Measurements from ENCODE around the gene HPCAL1. TPM values are rescaled to one million over a fixed set of nuclear protein-coding genes. Genes with fewer than 3 reads are reported as not detected.

Gene HPCAL1
- total RNA-seq, 1 experiment from 2014 or later = 280 TPM

DNA sequence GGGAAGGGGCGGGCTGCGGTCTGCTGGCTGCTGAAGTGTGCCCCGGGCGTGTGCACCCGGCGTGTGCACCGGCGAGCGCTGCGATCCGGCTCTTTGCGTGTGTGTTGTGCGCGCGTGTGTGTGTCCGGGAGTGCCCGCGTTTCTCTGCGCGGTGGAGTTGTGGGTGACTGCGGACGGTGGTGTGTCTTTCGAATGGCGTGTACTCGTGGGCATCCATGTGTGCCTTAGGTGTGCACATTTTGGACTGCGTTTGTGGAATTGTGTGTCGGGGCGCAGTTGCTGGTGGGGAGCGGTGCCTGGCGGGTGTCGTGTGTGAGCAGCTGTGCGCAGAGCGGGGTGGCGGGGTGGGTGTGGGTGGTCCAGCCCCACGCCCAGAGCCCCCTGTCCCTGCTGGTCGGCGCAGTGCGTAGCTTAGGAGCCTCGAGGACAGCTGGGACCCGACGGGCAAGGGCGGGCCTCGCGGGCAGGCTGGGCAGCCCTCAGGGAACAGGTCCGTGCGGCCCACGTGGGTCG is 533 bp downstream of the HPCAL1 start:
- DNase-seq (ENCODE audit: low read depth) = no peak

DNA sequence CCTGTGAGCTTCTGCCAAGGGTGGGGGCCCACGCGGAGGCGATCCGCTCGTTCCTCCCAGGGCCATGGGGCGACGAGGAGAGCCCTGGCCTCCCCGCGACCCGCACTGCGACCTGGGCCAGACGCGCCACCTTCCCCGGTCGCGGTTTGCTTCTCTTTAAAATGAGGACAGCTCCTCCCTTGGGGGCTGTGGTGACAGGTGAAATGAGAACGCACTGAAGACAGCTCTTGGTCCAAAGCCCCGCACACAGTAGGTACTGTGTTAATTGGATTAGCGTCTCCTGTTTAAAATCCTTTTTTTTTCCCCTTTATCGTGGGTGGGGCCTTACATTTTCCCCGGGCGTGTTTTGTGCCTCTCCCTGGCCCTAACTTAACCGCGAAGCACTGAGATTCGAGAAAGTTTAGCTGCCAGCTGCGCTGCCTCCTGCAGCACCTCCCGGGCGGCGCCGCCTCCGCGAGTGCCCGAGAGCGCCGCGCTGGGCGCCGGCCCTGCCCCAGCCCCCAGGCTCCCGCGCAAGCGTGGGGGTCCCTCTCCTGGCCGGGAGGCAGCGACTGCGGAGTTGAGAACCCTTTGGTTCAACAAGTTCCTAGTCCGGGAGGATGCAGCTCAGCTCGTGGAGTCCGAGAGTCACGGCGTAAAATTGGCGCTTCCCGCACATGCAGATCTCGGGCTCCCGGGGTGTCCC is 1.1 kb downstream of the HPCAL1 start:
- DNase-seq (ENCODE audit: low read depth) = peak; percentile 57

DNA sequence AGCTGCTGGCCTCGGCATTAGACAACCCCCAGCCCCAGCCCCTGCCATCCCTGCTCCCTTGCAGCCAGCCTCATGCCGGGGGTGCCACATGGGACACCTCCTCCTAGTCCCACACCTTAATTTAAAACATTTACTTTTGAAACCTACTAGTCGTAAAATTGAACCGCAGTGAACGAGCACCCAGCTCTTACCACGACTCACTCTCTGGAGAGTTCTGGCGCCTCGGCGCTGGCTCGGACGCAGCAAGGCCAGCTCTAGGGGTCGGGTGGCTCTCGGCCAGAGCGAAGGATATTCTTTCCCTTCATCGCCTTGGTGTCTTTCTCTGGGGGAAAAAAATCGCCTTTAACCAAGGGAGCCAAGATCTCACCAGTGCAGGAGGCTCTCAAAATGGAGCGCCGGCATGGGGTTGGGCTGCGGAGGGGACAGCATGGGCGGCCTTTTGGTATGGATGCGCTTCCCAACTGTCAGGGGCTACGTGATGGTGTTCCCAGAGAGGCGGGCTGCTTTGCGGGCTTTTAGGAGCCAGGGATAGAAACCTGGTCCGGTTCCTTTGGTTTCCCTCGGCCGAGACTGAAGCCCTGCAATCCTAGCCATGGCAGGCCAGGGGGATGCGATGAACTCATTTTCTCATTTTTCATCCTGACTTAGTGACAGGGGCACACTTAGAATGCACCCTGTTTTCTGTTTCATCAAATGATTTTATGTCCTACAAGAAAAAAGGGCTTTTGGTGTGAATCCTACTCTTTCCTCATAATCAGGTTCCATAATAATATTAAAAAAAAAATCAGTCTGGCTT is 2.0 kb downstream of the HPCAL1 start:
- no peak for DNase-seq (ENCODE audit: low read depth)

DNA sequence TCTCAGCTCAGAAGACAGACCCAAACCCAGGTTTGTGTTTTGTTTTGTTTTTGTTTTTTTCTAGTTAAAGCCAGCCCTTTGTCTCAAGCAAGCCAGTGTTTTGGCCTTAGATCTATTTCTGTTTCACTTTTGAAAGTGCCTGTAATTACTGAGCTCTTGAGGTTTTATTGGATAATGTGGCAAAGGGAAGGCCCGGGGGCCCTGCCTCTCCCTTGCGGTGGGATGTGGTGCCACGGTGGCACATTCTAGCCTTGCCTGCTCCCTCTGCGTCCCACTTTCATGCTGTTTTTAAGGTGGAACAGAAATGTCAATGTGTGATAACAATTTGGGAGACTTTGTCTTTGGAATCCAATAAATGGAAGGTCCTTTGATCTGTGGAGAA is 2.5 kb downstream of the HPCAL1 start:
- no peak for DNase-seq (ENCODE audit: low read depth)

DNA sequence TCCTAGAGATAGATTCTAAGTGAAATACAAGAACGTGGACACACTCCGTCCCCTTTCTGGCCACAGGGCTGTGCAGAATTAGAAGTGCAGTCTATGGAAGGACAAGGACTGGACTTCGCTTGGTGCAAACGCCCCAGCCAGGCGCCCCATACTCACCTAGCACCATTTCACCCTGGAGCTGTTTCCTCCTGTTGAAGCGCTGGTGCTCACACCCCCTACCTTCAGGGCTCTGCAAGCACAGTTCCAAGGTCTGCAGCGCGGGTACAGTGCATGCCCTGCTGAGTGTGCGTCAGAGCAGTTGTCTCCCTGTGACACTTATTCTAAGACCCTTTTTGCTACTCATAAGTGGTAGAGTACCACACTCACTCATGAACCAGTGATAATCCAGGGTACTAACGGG is 3.0 kb downstream of the HPCAL1 start:
- no peak for DNase-seq (ENCODE audit: low read depth)

DNA sequence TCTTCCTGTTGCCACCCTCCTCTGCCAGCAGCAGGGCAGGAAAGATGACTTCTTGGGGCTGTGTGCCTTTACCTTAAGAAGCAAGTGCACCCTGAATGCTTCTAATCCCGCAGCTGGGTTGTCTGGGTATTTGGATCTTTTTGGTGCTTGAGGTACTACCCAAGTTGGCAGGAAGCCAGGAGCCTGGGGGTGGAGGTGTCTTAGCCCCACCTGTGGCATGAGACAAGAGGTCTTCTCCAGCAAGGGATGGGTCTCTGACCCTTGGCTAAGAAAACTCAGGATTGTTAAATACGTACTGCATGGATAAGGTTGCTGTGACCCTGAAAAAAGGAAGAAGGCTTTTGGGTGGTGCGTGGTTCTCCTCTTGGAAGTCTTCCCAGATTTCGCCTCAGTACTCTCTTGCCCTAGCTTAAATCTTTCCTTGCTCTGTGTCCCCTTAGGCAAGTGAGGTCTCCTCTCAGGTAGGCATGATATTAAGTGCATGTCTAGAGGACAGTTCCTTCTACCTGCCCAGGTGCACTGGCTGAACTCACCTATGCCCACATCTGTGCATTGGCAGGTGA is 4.3 kb downstream of the HPCAL1 start:
- no peak for DNase-seq (ENCODE audit: low read depth)

DNA sequence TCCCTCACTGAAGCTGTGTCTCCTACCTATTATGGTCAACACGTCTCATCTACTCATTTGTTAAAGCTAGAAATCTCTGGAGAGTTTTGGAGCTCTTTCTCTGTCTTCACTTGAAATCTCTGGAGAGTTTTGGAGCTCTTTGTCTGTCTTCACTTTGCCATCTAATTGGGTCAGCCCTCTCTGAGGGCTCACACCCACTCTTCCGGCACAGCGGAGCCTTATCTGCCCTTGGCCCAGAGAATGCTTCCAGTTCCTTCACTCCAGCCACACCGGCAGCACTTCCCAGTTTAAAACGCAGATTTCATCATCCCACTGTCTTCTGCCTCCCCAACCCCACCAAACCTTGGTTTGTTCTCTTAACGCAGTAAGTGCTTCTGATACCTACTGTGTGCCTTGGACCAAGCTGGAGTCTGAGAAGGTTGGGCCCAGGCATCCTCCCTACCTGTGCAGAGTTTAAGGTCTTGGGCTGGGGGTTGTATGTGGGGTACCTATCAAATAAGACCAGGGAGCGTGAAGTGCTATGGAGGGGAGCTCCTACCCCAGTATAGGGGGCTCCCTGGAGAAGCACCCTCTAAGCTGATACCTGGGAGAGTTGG is 5.0 kb downstream of the HPCAL1 start:
- no peak for DNase-seq (ENCODE audit: low read depth)

DNA sequence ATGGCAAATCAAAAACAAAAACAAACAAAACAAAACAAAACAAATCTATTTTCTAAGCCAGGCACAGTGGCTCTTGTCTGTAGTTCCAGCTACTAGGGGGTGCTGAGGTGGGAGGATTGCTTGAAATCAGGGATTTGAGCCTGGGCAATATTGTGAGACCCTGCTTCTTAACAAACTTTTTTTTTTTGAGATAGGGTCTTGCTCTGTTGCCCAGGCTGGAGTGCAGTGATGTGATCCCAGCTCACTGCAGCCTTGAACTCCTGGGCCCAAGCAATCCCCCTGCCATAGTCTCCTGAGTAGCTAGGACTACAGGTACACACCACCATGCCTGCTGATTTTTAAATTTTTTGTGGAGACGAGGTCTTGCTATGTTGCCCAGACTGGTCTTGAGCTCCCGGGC is 6.2 kb downstream of the HPCAL1 start:
- DNase-seq (ENCODE audit: low read depth) = no peak

DNA sequence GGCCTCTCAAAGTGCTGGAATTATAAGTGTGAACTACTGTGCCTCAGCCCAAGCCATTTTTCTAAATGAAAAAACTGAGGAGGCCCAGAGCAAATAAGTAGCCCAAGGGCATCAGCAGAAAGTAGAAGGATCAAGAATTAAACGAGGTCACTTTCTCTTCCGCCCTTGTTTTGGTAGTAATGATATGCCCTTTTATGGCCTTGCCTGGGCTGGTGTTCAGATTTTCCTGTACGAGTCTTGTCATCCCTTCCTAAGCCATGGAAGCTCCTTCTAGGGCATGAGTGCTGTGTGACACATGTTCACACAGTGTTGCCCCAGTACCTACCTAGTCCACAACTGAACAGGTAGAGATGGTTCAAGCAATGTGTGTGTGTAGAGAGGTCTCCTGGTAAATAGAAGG is 6.6 kb downstream of the HPCAL1 start:
- no peak for DNase-seq (ENCODE audit: low read depth)

DNA sequence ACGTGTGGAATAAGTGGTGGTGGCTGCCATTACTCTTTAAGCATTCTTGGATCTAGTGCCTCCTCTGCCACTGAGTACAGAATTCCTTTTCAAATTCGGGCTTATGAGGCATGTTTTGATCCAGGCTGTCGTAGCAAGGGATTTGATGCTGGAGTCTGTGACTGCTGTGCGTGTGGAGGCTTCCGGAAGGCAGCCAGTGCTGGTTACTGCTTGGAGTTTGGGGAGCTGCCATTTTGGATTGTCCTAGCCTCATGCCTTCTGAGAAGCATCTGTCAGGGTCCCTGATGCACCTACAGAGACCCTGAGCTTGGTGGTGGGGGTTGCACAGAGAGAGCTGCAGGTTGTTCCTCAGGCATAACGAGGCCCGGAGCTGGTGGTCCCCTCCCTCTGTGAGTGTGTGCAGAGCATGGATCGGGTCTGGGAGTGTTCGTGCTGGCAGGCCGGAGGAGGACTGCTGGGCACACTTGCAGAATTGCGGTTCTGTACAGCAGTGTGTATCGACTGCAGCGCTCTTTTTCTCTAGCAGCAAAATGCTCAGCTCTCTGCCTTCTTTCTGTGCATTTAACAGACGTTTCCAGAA is 7.7 kb downstream of the HPCAL1 start:
- DNase-seq (ENCODE audit: low read depth) = no peak

DNA sequence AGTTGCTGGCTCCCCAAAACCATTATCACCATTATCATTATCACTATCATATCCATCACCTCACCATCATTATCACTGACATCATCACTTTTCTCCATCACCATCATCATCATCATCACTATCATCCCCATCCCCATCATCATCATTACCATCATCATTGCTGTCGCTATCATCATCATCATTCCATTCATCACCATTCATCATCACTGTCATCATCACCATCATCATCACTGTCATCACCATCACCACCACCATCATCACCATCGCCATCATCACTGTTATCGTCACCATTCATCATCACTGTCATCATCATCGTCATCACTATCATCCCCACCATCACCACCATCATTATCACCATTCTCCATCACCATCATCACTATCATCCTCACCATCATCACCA is 9.0 kb downstream of the HPCAL1 start:
- no peak for DNase-seq (ENCODE audit: low read depth)

DNA sequence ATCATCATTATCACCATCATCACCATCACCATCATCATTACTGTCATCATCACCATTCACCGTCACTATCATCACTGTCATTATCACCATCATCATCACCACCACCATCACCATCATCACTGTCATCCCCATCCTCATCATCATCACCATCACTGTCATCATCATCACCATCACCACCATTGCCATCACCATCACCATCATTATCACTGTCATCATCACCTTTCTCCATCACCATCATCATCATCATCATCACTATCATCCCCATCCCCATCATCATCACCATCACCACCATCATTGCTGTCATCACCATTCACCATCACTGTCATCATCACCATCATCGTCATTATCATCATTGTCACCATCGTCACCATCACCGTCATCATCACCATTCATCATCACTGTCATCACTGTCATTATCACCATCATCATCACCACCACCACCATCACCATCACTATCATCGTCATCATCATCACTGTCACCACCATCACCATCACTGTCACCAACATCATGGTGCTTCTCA is 9.8 kb downstream of the HPCAL1 start:
- no peak for DNase-seq (ENCODE audit: low read depth)

DNA sequence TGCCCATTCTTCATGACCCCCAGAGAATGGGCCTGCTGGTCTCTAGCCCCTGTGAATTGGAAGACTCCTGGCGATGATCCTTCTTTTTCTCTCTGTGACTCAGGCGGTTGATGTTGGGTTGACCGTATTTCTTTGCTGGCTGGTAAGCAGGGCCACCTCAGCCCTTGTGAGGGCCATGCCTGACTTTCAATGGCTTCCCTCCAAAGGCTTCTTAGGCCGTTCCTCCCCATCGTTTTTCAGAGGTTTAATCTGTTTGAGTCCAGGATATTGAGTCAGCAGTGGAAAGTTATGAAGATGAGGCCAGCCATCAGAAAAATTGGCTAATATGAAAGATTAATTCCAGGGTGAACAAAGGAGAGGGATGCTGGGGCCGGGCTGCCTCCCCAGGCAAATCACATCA is 13.6 kb downstream of the HPCAL1 start:
- no peak for DNase-seq (ENCODE audit: low read depth)

DNA sequence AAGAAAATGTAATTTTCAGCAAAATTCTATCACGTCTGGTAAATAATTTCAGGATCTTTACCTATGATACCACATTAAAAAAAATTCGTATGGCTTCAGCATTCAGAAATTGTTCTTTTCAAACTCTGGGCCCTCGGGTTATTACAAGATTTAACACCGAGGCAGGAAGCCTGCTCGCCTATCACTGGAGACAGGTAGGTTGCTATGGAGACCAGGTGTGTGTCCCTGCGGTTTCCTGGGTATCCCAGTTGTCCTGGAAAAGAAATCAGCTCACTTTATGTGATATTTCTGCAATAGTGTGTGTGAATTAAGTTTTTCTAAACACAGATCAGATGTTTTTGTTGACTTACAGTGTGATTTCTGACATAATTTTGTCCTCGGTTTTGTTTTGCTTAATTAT is 14.2 kb downstream of the HPCAL1 start:
- DNase-seq (ENCODE audit: low read depth) = no peak

DNA sequence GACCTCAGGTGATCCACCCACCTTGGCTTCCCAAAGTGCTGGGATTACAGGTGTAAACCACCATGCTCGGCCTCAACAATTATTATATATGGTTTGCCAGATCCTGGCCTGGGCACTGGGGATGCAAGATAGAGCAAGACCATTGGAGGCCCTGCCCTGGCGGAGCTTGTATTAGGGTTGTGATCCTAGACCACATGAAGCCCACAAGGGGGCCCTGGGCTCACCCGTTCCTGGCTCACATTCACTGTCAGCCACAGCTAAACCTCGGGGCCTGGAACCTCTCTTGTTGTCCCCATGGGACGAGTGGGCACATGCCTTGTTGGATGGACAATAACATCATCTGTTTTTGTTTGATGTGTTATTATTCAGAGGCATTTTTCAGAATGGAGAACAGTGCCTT is 14.9 kb downstream of the HPCAL1 start:
- no peak for DNase-seq (ENCODE audit: low read depth)

DNA sequence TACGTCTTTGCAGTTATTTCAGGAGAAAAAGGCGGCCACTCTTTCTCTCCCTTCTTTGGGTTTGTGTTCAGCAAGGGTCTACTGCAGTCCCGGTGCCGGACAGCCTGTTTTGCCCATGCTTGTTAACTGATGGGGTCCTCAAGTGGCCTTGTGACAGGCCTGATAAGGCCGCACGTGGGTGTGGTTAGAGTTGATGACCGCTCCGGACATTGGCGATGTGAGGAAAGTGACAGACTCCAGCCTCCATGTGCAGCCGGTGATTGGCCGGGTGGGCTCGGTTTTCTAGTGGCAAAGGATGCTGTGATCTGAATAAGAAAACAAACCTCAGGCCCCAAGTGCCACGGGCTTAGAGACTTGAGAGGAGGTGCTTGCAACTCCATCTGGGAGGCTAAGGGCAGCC is 15.6 kb downstream of the HPCAL1 start:
- DNase-seq (ENCODE audit: low read depth) = no peak

DNA sequence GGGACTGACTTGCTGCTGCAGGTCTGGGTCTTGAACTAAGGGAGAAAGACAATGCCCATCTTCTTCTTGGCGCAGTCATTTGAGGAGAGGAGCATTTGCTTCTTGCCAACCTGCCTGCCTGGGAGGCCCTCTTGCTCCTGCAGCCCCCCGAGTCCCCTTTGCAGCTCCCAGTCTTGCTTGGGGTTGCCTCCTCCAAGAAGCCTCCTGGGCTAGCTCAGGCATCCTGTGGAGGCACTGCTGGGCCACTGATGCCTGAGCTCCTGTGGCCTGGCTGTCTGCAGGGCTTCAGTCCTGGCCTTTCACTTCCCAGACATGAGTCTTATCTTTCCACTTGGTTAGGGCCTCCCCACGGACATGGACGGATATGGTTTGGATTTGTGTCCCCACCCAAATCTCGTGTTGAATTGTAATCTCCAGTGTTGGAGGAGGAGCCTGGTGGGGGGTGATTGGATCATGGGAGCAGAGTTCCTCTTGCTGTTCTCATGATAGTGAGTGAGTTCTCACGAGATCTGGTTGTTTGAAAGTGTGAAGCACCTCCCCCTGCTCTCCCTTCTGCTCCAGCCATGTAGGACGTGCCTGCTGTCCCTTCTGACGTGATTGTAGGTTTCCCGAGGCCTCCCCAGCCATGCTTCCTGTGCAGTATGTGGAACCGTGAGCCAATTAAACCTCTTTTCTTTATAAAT is 17.3 kb downstream of the HPCAL1 start:
- no peak for DNase-seq (ENCODE audit: low read depth)

DNA sequence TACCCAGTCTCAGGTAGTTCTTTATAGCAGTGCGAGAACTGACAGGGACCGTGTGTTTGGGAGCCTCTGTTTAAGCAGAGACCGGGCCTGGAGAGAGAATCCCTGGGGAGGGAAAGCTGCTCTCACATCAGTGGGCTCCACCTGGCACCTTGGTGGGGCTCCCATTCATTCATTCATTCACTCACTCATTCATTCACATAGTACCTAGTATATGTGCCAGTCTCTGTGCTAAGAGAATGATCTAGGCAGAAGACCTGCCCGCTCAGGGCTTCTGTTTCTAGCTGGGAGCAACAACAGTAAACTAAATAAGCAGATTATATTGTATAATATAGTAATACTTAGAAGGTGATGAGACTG is 17.8 kb downstream of the HPCAL1 start:
- DNase-seq (ENCODE audit: low read depth) = no peak

DNA sequence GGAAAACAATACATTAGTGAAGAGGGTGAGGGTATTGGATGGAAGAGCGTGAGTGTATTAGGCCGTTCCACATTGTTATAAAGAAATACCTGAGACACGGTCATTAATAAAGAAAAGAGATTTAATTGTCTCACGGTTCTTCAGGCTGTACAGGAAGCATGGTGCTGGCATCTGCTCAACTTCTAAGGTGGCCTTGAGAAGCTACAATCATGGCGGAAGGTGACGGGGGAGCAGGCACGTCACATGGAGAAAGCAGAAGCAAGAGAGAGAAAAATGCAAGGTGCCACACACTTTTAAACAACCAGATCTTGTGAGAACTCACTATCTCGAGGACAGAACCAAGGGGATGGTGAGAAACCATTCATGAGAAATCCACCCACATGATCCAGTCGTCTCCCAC is 18.2 kb downstream of the HPCAL1 start:
- no peak for DNase-seq (ENCODE audit: low read depth)

DNA sequence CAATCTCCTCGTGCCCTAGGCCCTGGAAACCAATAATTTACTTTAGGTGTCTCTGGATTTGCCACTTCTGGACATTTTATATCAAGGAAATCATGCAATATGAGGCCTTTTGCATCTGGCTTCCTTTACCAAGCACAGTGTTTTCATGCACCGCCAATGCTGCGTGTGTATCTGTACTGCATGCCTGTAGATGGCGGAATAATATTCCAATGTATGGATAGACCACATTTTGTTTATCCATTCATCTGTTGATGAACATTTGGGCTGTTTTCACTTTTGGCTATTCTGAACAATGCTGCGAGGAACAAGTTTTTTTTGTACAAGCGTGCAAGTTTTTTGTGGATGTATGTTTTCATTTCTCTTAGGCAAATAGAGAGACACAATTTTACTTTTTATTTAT is 18.9 kb downstream of the HPCAL1 start:
- DNase-seq (ENCODE audit: low read depth) = no peak

DNA sequence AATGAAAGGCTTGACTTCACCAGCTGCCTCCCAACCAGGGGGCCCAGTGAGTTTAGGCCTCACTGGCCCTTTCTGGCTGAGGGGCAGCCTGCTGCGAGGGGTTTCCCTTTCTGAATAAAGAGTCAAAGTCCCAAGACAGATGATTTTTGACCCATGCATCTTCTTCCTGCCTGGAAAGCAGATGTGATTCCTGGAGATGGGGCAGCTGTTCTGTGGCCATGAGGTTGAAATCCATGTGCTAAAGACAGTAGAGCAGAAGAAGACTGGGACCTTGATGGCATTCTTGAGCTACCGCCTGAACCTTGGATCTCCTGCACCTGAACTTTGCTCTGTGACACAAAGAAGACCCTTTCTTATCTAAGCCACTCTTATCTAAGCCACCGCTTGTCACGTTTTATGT is 19.8 kb downstream of the HPCAL1 start:
- DNase-seq (ENCODE audit: low read depth) = no peak
